Activated naive CD8-positive, alpha-beta T cell treated with anti-CD3 and anti-CD28 coated beads, Interleukin-2, amount 10 ng/mL, durations not matched to agents 7 days and 5 days (primary cell): ENCODE measurements around the gene FAM167B. TPM values are rescaled to one million over a fixed set of nuclear protein-coding genes. Genes with fewer than 3 reads are reported as not detected.

ENCODE experiments used
- ATAC-seq: fragments of 150-1000 bp; cut with Tn5 transposase; one replicate; pipeline ENCODE4 v1.10.0; 2021; ENCODE audit warnings: low read depth, moderate library complexity
- POLR2A ChIA-PET: fragments of 350-600 bp; sonication (Branson Sonifier 250); formaldehyde crosslinking; loops from one replicate; lab custom pipeline; 2021; ENCODE audit warnings: antibody characterized with exemption; lab: Charles Lee
- DNase-seq: peaks from one replicate; pipeline ENCODE4 v3.0.0; 2021
- H3K27ac Mint-ChIP-seq: one replicate; pipeline ENCODE4 v1.8.0; 2022; ENCODE audit warnings: mild to moderate bottlenecking, mixed read lengths
- H3K27me3 Mint-ChIP-seq: one replicate; pipeline ENCODE4 v1.8.0; 2022; ENCODE audit warnings: mild to moderate bottlenecking, moderate library complexity, mixed read lengths
- H3K36me3 Mint-ChIP-seq: one replicate; pipeline ENCODE4 v1.8.0; 2021; ENCODE audit warnings: mild to moderate bottlenecking, mixed read lengths
- H3K4me1 Mint-ChIP-seq: one replicate; pipeline ENCODE4 v1.8.0; 2021; ENCODE audit warnings: mixed read lengths
- H3K4me3 Mint-ChIP-seq: one replicate; pipeline ENCODE4 v1.8.0; 2022; ENCODE audit warnings: mild to moderate bottlenecking, moderate library complexity, mixed read lengths
- H3K9me3 Mint-ChIP-seq: one replicate; pipeline ENCODE4 v1.8.0; 2021; ENCODE audit warnings: mixed read lengths
- total RNA-seq, 2 experiments: library from RNA; stranded (reverse); gene quantifications; one replicate each; pipeline ENCODE4 v1.2.3, GENCODE V29; 2021

FAM167B gene
- total RNA-seq: 1 to 10 TPM in 1 of 2 experiments, under 1 TPM in 1; 0.88 to 1.1 TPM

- ATAC-seq (no peak), DNase-seq (no peak)
- Mint-ChIP-seq H3K4me3 (peak within 1 kb of the TSS; percentile 86), H3K36me3 (peaks cover 8% of the 10 kb centered on the region), H3K9me3 (no peaks in the 10 kb centered on the region), H3K27me3 (no peaks in the 10 kb centered on the region), H3K4me1 (peaks cover 46% of the 10 kb centered on the region), H3K27ac (peak within 1 kb of the TSS; percentile 99)
- POLR2A ChIA-PET: interaction anchor here (1.8 kb wide), 1 partner anchor 41 kb away, joined by 6 read pairs; the partner anchor contains the start of gene IQCC
Observed at GRCh38 chr1:32246888-32247273, at the start of gene FAM167B. Gene FAM167B, plus strand, starts transcription at chr1:32247222. Its CDS starts 200 bp downstream, at chr1:32247422.

DNA sequence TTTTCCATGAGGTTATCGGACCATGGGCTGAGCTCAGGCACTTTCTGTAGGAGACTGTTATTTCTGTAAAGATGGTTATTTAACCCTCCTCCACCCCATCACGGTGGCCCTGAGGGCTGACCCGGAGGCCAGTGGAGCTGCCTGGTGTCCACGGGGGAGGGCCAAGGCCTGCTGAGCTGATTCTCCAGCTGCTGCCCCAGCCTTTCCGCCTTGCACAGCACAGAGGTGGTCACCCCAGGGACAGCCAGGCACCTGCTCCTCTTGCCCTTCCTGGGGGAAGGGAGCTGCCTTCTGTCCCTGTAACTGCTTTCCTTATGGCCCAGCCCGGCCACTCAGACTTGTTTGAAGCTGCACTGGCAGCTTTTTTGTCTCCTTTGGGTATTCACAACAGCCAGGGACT is 49.2 kb upstream of the FAM167B start:
- ATAC-seq: no peak
- POLR2A ChIA-PET: interaction anchor here (0.8 to 2.2 kb wide), 4 partner anchors 8 to 197 kb away, joined by 3 to 11 read pairs (median 4); partner anchors contain the start of genes BSDC1, HDAC1, IQCC and TXLNA
- Mint-ChIP-seq H3K27me3 (peaks cover 2% of the 10 kb centered on the region), H3K4me3 (no peak overlapping the region), H3K4me1 (peaks cover 69% of the 10 kb centered on the region), H3K27ac (no peak overlapping the region), H3K9me3 (no peaks in the 10 kb centered on the region), H3K36me3 (peaks cover 45% of the 10 kb centered on the region)
- DNase-seq: no peak

- no peak for ATAC-seq
- H3K4me3 Mint-ChIP-seq: no peak overlapping the region
- peaks cover 43% of the 10 kb centered on the region for H3K36me3 Mint-ChIP-seq
- H3K27me3 Mint-ChIP-seq: peaks cover 2% of the 10 kb centered on the region
- POLR2A ChIA-PET: interaction anchor here (0.8 kb wide), 2 partner anchors 10 to 196 kb away, joined by 3 read pairs; partner anchors contain the start of genes BSDC1 and DCDC2B
- no peak overlapping the region for H3K27ac Mint-ChIP-seq
- H3K4me1 Mint-ChIP-seq: peaks cover 67% of the 10 kb centered on the region
- DNase-seq: no peak
- no peaks in the 10 kb centered on the region for H3K9me3 Mint-ChIP-seq
Observed at GRCh38 chr1:32198237-32199042, 48.6 kb upstream of the FAM167B start.

- peaks cover 43% of the 10 kb centered on the region for H3K36me3 Mint-ChIP-seq
- peak overlapping the region; percentile 16 for H3K27ac Mint-ChIP-seq
- DNase-seq: no peak
- H3K4me3 Mint-ChIP-seq: peak overlapping the region; percentile 10
- no peak for ATAC-seq
- H3K9me3 Mint-ChIP-seq: no peaks in the 10 kb centered on the region
- H3K27me3 Mint-ChIP-seq: peaks cover 2% of the 10 kb centered on the region
- H3K4me1 Mint-ChIP-seq: peaks cover 63% of the 10 kb centered on the region
- POLR2A ChIA-PET: interaction anchor here (0.8 to 1.6 kb wide), 2 partner anchors 9 to 17 kb away, joined by 3 to 6 read pairs; partner anchors contain the start of gene DCDC2B
Observed at GRCh38 chr1:32199043-32199716, 47.8 kb upstream of the FAM167B start.

- H3K4me1 Mint-ChIP-seq: peaks cover 62% of the 10 kb centered on the region
- DNase-seq (no peak), ATAC-seq (no peak)
- POLR2A ChIA-PET: interaction anchor here (0.9 to 3.1 kb wide), 8 partner anchors 10 to 127 kb away, joined by 3 to 37 read pairs (median 7); partner anchors contain the start of genes KPNA6, TMEM39B and TXLNA
- H3K9me3 Mint-ChIP-seq: no peaks in the 10 kb centered on the region
- peaks cover 2% of the 10 kb centered on the region for H3K27me3 Mint-ChIP-seq
- peak overlapping the region; percentile 91 for H3K27ac Mint-ChIP-seq
- H3K4me3 Mint-ChIP-seq: peak overlapping the region; percentile 84
- peaks cover 40% of the 10 kb centered on the region for H3K36me3 Mint-ChIP-seq
Observed at GRCh38 chr1:32199717-32200072, 47.3 kb upstream of the FAM167B start.

DNA sequence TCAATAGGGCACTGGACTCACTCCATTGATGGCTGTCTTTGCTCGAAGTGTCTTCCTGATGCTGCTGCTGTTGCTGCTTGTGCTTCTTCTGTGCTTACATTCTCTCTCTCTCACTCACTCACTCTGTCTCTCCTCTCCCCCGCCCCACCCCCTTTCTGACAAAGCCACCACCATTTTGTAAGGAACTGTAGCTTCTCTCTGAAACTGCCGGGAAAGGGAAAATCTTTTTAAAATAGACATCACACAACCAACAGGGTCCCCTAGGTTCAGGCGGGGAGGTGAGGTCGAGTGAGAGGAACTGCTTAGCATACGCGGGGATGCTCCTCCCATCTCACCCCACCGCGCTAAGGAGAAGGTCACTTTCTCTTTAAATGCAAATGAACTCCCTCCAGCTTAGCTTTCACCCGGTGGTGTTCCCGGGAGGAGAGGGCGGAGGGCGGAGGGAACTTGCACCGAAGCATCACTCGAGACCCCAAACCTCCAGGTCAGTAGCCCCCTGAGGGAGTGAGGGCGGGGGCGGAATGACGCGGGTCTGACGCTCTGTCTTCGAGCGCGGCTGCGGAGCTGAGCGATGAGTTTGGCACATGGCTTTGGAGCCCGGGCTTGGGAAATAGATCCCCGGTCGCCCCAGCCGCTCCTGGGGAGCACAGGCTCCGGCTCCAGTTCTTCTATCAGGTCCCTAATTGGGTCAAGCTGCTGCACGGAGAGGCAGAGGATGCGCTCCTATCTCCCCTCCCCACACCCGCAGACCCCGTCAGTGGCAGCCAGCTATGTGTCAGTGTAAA is 46.6 kb upstream of the FAM167B start, which contains the start of gene CCDC28B:
Gene CCDC28B (plus strand): TSS at position 370 of the 785 bp plus-strand sequence. CDS start 1,341 bp downstream, outside the sequence.
- H3K9me3 Mint-ChIP-seq: no peaks in the 10 kb centered on the region
- peak; percentile 55 for ATAC-seq
- peaks cover 41% of the 10 kb centered on the region for H3K36me3 Mint-ChIP-seq
- peak within 1 kb of the TSS; percentile 91 for H3K27ac Mint-ChIP-seq
- H3K4me1 Mint-ChIP-seq: peaks cover 56% of the 10 kb centered on the region
- POLR2A ChIA-PET: interaction anchor here (0.6 to 3.1 kb wide), 15 partner anchors 8 to 404 kb away, joined by 3 to 37 read pairs (median 6); partner anchors contain the start of genes BSDC1, KPNA6, LCK and MARCKSL1
- peak; percentile 72 for DNase-seq
- peaks cover 2% of the 10 kb centered on the region for H3K27me3 Mint-ChIP-seq
- H3K4me3 Mint-ChIP-seq: peak within 1 kb of the TSS; percentile 84

DNA sequence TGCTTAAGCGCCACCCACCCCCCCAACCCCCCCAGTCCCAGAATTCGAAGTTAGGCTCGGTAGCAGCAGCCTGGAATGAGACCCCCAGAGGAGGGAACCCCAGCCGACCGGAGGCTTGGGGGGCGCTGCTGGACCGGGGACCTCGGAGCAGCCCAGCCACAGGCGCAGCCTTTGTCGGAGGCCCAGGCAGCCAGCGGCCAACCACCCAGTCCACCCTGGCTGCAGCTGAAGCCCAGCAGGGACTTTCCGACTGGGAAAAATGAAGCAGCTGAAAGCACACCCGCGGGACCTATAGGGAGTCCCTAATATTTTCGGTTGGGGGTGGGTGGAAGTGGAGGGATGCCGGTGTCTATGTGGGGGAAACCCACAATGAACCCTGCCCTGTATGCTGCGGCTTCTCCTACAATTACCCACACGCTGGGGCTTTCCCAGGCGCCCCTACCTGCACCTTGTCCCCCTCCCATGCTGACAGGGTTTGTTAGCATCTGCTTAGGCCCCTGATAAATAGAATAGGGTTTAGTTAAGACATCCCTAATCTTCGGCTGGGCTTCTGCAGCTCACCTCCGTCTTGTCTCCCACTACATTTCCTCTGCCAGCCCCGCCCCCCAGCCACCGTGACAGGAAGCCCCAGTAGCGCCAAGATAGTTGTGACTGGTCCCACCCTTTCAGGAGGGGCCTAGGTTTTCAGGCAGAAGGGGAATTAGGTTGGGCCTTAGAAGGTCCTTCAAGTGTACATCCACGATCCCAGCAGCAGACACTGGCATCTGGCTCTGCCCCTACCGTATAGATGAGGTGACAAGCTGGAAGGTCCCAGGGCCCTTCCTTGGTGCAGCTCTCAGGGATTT is 45.8 kb upstream of the FAM167B start:
- peak overlapping the region; percentile 84 for H3K4me3 Mint-ChIP-seq
- peak; percentile 88 for DNase-seq

GRCh38 chr1:32204943-32205361 is 42.1 kb upstream of the FAM167B start:
- Mint-ChIP-seq H3K36me3 (peaks cover 25% of the 10 kb centered on the region), H3K4me1 (peaks cover 35% of the 10 kb centered on the region), H3K4me3 (peak overlapping the region; percentile 90), H3K27me3 (no peaks in the 10 kb centered on the region), H3K9me3 (no peaks in the 10 kb centered on the region), H3K27ac (no peak overlapping the region)
- POLR2A ChIA-PET: interaction anchor here (0.6 to 2.6 kb wide), 10 partner anchors 10 to 132 kb away, joined by 3 to 15 read pairs (median 6); partner anchors contain the start of genes EIF3I, FAM167B, MARCKSL1 and TMEM234
- DNase-seq: no peak
- no peak for ATAC-seq

More for the DNA sequence above, 45.8 kb upstream of the FAM167B start:
- H3K9me3 Mint-ChIP-seq: no peaks in the 10 kb centered on the region
- peaks cover 36% of the 10 kb centered on the region for H3K36me3 Mint-ChIP-seq
- POLR2A ChIA-PET: interaction anchor here (0.6 to 3.1 kb wide), 20 partner anchors 9 to 557 kb away, joined by 3 to 37 read pairs (median 5); partner anchors contain the start of genes BSDC1, KPNA6, LCK and MARCKSL1
- peaks cover 54% of the 10 kb centered on the region for H3K4me1 Mint-ChIP-seq
- peak; percentile 61 for ATAC-seq
- peak overlapping the region; percentile 91 for H3K27ac Mint-ChIP-seq
- peaks cover 2% of the 10 kb centered on the region for H3K27me3 Mint-ChIP-seq

DNA sequence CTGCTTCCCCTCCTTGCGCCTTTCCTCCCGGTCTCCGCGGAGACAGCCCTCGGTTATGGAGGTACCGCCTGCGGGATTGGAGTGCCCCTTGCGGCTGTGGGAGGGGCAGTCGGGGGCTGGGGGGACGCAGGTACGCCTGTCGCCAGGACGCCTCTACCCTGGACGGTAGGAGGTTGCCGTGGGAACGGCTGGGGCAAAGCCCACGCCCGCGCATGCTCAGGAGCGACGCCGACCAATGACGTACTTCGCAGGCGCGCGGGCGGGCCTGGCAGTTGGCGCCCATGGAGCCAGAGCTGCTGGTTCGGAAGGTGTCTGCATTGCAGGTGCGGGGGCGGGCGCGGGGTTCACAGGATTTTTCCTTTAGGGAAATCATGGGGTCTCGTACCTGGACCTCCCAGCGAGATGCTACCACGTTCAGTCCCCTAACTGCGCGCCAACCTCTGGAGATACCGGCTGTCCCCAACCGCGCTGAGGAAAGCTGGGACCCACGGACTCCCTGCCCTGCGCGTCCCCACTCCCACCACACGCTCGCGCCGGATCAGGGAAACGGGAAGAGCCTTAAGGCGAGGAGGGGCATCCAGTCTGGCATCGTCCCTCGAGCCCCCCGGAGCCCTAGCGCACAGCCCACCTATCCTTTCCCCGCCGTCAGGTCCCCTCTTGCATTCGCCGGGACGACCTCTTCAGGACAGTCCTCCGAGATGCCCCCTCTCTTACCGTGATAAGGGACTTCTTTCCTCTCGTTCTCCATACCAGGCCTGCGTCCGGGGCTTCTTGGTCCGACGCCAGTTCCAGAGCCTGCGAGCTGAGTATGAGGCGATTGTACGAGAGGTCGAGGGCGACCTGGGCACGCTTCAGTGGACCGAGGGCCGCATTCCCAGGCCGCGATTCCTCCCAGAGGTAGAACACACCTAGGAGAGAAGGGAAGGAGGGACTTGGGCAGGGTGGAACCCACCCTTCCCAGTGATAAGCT is 41.3 kb upstream of the FAM167B start, which contains the start of gene IQCC:
Gene IQCC (plus strand): TSS at position 271 of the 970 bp plus-strand sequence. CDS start 11 bp downstream, at position 282.
- Mint-ChIP-seq H3K36me3 (peaks cover 25% of the 10 kb centered on the region), H3K27ac (peak within 1 kb of the TSS; percentile 85), H3K4me1 (peaks cover 29% of the 10 kb centered on the region), H3K9me3 (no peaks in the 10 kb centered on the region), H3K4me3 (peak within 1 kb of the TSS; percentile 90), H3K27me3 (no peaks in the 10 kb centered on the region)
- ATAC-seq: peak; percentile 74
- DNase-seq: peak; percentile 87
- POLR2A ChIA-PET: interaction anchor here (0.9 to 2.6 kb wide), 13 partner anchors 8 to 133 kb away, joined by 3 to 15 read pairs (median 5); partner anchors contain the start of genes EIF3I, FAM167B, KPNA6 and MARCKSL1

GRCh38 chr1:32208469-32208868 is 38.6 kb upstream of the FAM167B start:
- POLR2A ChIA-PET: interaction anchor here (1.6 kb wide), 1 partner anchor 9 kb away, joined by 3 read pairs; no protein-coding TSS in a partner anchor
- peaks cover 16% of the 10 kb centered on the region for H3K36me3 Mint-ChIP-seq
- no peaks in the 10 kb centered on the region for H3K27me3 Mint-ChIP-seq
- no peak overlapping the region for H3K4me3 Mint-ChIP-seq
- no peak overlapping the region for H3K27ac Mint-ChIP-seq
- DNase-seq: no peak
- ATAC-seq: no peak
- no peaks in the 10 kb centered on the region for H3K9me3 Mint-ChIP-seq
- peaks cover 16% of the 10 kb centered on the region for H3K4me1 Mint-ChIP-seq
